Measurements from ENCODE around the gene ACKR1. TPM values are rescaled to one million over a fixed set of nuclear protein-coding genes. Genes with fewer than 3 reads are reported as not detected.

ACKR1 gene
- total RNA-seq, 2 donors from 2014 or later = not detected

- Mint-ChIP-seq H3K27ac (no peak overlapping the region), H3K27me3 (ENCODE audit: low read depth) (peaks cover 67% of the 10 kb centered on the region), H3K4me1 (ENCODE audit: low read depth) (peaks cover 4% of the 10 kb centered on the region), H3K9me3 (no peaks in the 10 kb centered on the region), H3K4me3 (no peak overlapping the region), H3K36me3 (ENCODE audit: insufficient read depth in 2 of 2) (no peaks in the 10 kb centered on the region)
- ATAC-seq (replicated peaks in 1 of 2) (peak; percentile 51 to 55), DNase-seq (peak; percentile 50 to 60)
Measured at GRCh38 chr1:159197561-159198557, 6.8 kb upstream of the ACKR1 start.

DNA sequence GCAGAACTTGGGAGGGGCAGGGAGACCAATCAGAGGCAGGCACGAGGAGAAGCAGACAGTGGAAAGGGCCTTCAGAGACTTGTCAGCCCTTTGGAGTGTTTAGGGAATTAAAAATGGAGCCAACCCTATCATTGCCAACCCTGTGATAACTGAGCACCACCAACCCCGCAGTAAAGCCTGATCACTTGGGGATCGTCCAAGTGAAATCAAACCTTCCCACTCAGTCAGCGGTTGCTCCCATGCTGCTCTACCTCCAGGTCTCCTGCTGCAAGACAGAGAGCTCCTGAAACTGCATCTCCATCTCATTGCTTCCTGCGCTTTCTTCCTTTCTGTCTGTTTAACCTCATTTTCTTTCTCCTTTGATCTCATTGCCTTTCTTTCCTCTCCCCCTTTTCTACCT lies 4.8 kb upstream of the ACKR1 start:
- Mint-ChIP-seq H3K36me3 (ENCODE audit: insufficient read depth in 2 of 2) (no peaks in the 10 kb centered on the region), H3K9me3 (no peaks in the 10 kb centered on the region), H3K4me1 (ENCODE audit: low read depth) (peaks cover 4% of the 10 kb centered on the region), H3K27me3 (ENCODE audit: low read depth) (peaks cover 80% of the 10 kb centered on the region), H3K4me3 (no peak overlapping the region), H3K27ac (no peak overlapping the region)
- DNase-seq (no peak), ATAC-seq (replicated peaks in 1 of 2) (no peak)

DNA sequence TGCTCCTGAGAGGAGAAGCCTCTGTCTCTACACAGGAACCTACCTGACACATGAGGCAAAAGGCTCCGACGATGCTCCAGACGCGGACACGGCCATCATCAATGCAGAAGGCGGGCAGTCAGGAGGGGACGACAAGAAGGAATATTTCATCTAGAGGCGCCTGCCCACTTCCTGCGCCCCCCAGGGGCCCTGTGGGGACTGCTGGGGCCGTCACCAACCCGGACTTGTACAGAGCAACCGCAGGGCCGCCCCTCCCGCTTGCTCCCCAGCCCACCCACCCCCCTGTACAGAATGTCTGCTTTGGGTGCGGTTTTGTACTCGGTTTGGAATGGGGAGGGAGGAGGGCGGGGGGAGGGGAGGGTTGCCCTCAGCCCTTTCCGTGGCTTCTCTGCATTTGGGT lies 3.9 kb upstream of the ACKR1 start:
- Mint-ChIP-seq H3K4me3 (no peak overlapping the region), H3K36me3 (ENCODE audit: insufficient read depth in 2 of 2) (no peaks in the 10 kb centered on the region), H3K27ac (no peak overlapping the region), H3K9me3 (no peaks in the 10 kb centered on the region), H3K27me3 (ENCODE audit: low read depth) (peaks cover 88% of the 10 kb centered on the region), H3K4me1 (ENCODE audit: low read depth) (peaks cover 4% of the 10 kb centered on the region)
- ATAC-seq (replicated peaks in 1 of 2) (no peak), DNase-seq (no peak)

GRCh38 chr1:159201642-159202041 lies 3.0 kb upstream of the ACKR1 start:
- Mint-ChIP-seq H3K36me3 (ENCODE audit: insufficient read depth in 2 of 2) (no peaks in the 10 kb centered on the region), H3K27me3 (ENCODE audit: low read depth) (peaks cover 84% of the 10 kb centered on the region), H3K27ac (no peak overlapping the region), H3K4me3 (no peak overlapping the region), H3K4me1 (ENCODE audit: low read depth) (peaks cover 6% of the 10 kb centered on the region), H3K9me3 (no peaks in the 10 kb centered on the region)
- DNase-seq (no peak), ATAC-seq (replicated peaks in 1 of 2) (no peak)

DNA sequence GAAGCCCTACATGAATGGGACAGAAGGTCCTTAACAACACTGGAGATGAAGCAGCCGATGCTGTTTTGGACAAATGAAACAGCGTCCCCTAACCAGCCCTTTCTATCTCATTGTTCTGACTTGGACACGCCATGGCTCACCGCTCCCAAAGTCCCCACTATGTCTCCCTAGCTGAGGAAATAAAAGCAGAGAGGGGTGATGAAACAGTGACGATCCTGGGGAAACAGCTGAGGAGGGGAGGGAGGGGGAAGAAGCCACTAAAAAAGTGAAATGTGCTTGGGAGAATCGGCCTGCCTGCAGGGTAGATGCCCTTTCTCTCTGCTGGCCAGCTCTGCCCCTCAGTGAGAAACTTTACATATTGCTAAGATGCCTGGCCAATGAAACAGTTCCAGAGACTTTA lies 1.1 kb upstream of the ACKR1 start:
- no peak overlapping the region for H3K27ac Mint-ChIP-seq
- H3K9me3 Mint-ChIP-seq = no peaks in the 10 kb centered on the region
- no peak overlapping the region for H3K4me3 Mint-ChIP-seq
- no peaks in the 10 kb centered on the region for H3K36me3 Mint-ChIP-seq (ENCODE audit: insufficient read depth in 2 of 2)
- DNase-seq = no peak
- H3K27me3 Mint-ChIP-seq (ENCODE audit: low read depth) = peaks cover 70% of the 10 kb centered on the region
- H3K4me1 Mint-ChIP-seq (ENCODE audit: low read depth) = peaks cover 19% of the 10 kb centered on the region
- ATAC-seq (replicated peaks in 1 of 2) = no peak

GRCh38 chr1:159205225-159205624 lies 550 bp downstream of the ACKR1 start:
- Mint-ChIP-seq H3K36me3 (ENCODE audit: insufficient read depth in 2 of 2) (no peaks in the 10 kb centered on the region), H3K9me3 (no peaks in the 10 kb centered on the region), H3K27me3 (ENCODE audit: low read depth) (peaks cover 71% of the 10 kb centered on the region), H3K4me1 (ENCODE audit: low read depth) (peaks cover 19% of the 10 kb centered on the region), H3K4me3 (no peak overlapping the region), H3K27ac (no peak overlapping the region)
- ATAC-seq (replicated peaks in 1 of 2) (no peak), DNase-seq (no peak)

GRCh38 chr1:159206110-159206509 lies 1.4 kb downstream of the ACKR1 start:
- H3K27me3 Mint-ChIP-seq (ENCODE audit: low read depth) = peaks cover 73% of the 10 kb centered on the region
- no peaks in the 10 kb centered on the region for H3K9me3 Mint-ChIP-seq
- H3K27ac Mint-ChIP-seq = no peak overlapping the region
- H3K4me3 Mint-ChIP-seq = no peak overlapping the region
- peaks cover 15% of the 10 kb centered on the region for H3K4me1 Mint-ChIP-seq (ENCODE audit: low read depth)
- H3K36me3 Mint-ChIP-seq (ENCODE audit: insufficient read depth in 2 of 2) = no peaks in the 10 kb centered on the region
- no peak for ATAC-seq (replicated peaks in 1 of 2)
- DNase-seq = no peak

GRCh38 chr1:159207080-159207479 lies 2.4 kb downstream of the ACKR1 start:
- no peaks in the 10 kb centered on the region for H3K9me3 Mint-ChIP-seq
- peaks cover 73% of the 10 kb centered on the region for H3K27me3 Mint-ChIP-seq (ENCODE audit: low read depth)
- no peaks in the 10 kb centered on the region for H3K36me3 Mint-ChIP-seq (ENCODE audit: insufficient read depth in 2 of 2)
- ATAC-seq (replicated peaks in 1 of 2) = peak in 1 of 2 donors; percentile 15
- H3K27ac Mint-ChIP-seq = no peak overlapping the region
- no peak for DNase-seq
- peaks cover 15% of the 10 kb centered on the region for H3K4me1 Mint-ChIP-seq (ENCODE audit: low read depth)
- H3K4me3 Mint-ChIP-seq = no peak overlapping the region

GRCh38 chr1:159207774-159208173 lies 3.1 kb downstream of the ACKR1 start:
- Mint-ChIP-seq H3K27ac (no peak overlapping the region), H3K4me3 (no peak overlapping the region), H3K27me3 (ENCODE audit: low read depth) (peaks cover 72% of the 10 kb centered on the region), H3K36me3 (ENCODE audit: insufficient read depth in 2 of 2) (no peaks in the 10 kb centered on the region), H3K9me3 (no peaks in the 10 kb centered on the region), H3K4me1 (ENCODE audit: low read depth) (peaks cover 15% of the 10 kb centered on the region)
- DNase-seq (no peak), ATAC-seq (replicated peaks in 1 of 2) (no peak)

GRCh38 chr1:159208175-159208825 lies 3.6 kb downstream of the ACKR1 start:
- peaks cover 70% of the 10 kb centered on the region for H3K27me3 Mint-ChIP-seq (ENCODE audit: low read depth)
- ATAC-seq (replicated peaks in 1 of 2) = no peak
- no peak overlapping the region for H3K4me3 Mint-ChIP-seq

GRCh38 chr1:159209061-159209460 lies 4.4 kb downstream of the ACKR1 start:
- Mint-ChIP-seq H3K9me3 (no peaks in the 10 kb centered on the region), H3K4me1 (ENCODE audit: low read depth) (peaks cover 15% of the 10 kb centered on the region), H3K36me3 (ENCODE audit: insufficient read depth in 2 of 2) (no peaks in the 10 kb centered on the region), H3K27me3 (ENCODE audit: low read depth) (peaks cover 73% of the 10 kb centered on the region), H3K4me3 (no peak overlapping the region), H3K27ac (no peak overlapping the region)
- ATAC-seq (replicated peaks in 1 of 2) (no peak), DNase-seq (no peak)

More at GRCh38 chr1:159208175-159208825, 3.6 kb downstream of the ACKR1 start:
- Mint-ChIP-seq H3K27ac (no peak overlapping the region), H3K36me3 (ENCODE audit: insufficient read depth in 2 of 2) (no peaks in the 10 kb centered on the region), H3K9me3 (no peaks in the 10 kb centered on the region), H3K4me1 (ENCODE audit: low read depth) (peaks cover 15% of the 10 kb centered on the region)
- DNase-seq = no peak

GRCh38 chr1:159211331-159212136 lies 6.9 kb downstream of the ACKR1 start:
- peaks cover 14% of the 10 kb centered on the region for H3K4me1 Mint-ChIP-seq (ENCODE audit: low read depth)
- DNase-seq (peak; percentile 56 to 69), ATAC-seq (replicated peaks in 1 of 2) (no peak)
- peaks cover 65% of the 10 kb centered on the region for H3K27me3 Mint-ChIP-seq (ENCODE audit: low read depth)
- no peaks in the 10 kb centered on the region for H3K36me3 Mint-ChIP-seq (ENCODE audit: insufficient read depth in 2 of 2)
- H3K27ac Mint-ChIP-seq = no peak overlapping the region
- H3K9me3 Mint-ChIP-seq = no peaks in the 10 kb centered on the region
- H3K4me3 Mint-ChIP-seq = peak overlapping the region in 1 of 2 donors; percentile 36

- no peak for DNase-seq
- peaks cover 65% of the 10 kb centered on the region for H3K27me3 Mint-ChIP-seq (ENCODE audit: low read depth)
Measured at GRCh38 chr1:159212596-159212995, 7.9 kb downstream of the ACKR1 start.

More at GRCh38 chr1:159212596-159212995, 7.9 kb downstream of the ACKR1 start:
- Mint-ChIP-seq H3K9me3 (no peaks in the 10 kb centered on the region), H3K4me3 (no peak overlapping the region), H3K27ac (no peak overlapping the region), H3K36me3 (ENCODE audit: insufficient read depth in 2 of 2) (no peaks in the 10 kb centered on the region), H3K4me1 (ENCODE audit: low read depth) (peaks cover 4% of the 10 kb centered on the region)
- no peak for ATAC-seq (replicated peaks in 1 of 2)

All from activated T-cell treated with anti-CD3 and anti-CD28 coated beads, Interleukin-2, amount 50 U/mL, for 72 hours (primary cell).